ENCODE measurements around the gene ZBTB7C.

Gene ZBTB7C

DNA sequence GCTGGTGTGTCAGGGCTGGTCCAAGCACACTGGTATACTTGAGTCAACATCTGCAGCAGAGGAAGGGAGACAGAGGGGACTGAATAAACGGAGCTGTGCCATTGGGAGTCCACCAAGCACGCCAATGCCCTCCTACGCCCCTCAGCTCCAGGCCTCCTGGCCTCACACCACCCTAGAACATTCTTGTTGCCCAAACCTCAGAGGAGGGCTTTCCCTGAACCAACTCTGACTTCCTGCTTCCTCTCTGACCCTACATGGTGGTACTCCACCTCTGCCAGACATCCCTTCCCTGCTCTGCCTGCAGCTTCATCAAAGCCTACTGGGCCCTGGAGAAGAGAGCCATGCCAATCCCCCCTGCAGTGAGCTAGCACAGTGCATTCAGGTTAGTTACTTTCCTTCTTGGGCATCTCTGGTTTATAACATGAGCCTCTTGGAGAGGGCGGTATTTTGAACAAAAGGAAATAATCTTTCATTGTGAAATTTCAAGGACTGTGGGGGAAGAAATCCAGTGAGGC is 54.4 kb downstream of the ZBTB7C start:
- DNase-seq (ENCODE audit: low read depth, low spot score): no peak

- DNase-seq (ENCODE audit: low read depth, low spot score): no peak
Measured at GRCh38 chr18:48352051-48352755, 57.0 kb downstream of the ZBTB7C start.

- no peak for DNase-seq (ENCODE audit: low read depth, low spot score)
Measured at GRCh38 chr18:48351216-48352050, 57.8 kb downstream of the ZBTB7C start.

- no peak for DNase-seq (ENCODE audit: low read depth, low spot score)
Measured at GRCh38 chr18:48348739-48349138, 60.4 kb downstream of the ZBTB7C start.

DNA sequence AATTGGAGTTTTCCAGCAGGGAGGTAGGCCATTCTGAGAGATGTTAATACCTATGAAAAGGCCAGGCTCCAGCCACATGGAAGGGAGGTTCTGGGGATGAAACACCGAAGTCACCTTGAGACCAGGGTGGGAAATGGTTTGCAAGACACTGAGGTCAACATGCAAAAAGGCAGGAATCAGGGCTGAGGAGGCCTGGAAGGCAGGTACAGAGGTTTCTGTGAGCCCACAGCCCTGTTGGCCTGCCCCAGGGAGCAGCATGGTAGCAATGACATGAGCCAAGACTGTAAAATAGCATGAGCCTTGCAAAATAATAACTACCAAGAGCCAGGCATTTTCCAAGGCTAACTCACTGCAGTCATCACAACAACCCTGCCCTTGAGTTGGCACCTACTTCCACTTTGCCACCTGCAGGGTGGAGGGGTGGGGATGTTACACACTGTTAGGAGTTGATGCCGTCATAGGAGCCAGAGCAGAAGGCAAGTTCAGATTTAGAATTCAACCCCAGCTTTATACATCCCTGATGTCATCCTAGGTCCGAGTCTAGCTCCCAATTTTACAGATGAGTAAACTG is 61.3 kb downstream of the ZBTB7C start:
- no peak for DNase-seq (ENCODE audit: low read depth, low spot score)

- DNase-seq (ENCODE audit: low read depth, low spot score): no peak
Measured at GRCh38 chr18:48345596-48345995, 63.6 kb downstream of the ZBTB7C start.

DNA sequence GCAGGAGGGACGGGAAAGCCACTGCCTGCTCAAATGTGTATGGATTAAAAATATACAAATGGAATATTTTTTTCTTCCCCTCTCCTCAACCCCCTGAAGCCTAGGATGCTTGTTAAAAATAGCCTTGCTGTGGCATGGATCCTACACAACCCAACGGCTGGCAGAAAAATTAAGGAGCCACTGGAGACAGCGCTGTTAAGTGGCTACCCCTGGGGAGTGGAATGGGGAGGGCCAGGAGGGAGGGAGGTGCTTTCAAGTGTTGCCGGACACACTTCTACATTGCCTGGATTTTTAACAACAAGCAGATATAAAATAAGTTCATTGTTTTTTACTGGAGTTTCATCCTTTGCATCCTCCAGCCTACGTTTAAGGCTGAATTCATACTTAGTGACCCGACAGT is 66.6 kb downstream of the ZBTB7C start:
- DNase-seq (ENCODE audit: low read depth, low spot score): no peak

DNA sequence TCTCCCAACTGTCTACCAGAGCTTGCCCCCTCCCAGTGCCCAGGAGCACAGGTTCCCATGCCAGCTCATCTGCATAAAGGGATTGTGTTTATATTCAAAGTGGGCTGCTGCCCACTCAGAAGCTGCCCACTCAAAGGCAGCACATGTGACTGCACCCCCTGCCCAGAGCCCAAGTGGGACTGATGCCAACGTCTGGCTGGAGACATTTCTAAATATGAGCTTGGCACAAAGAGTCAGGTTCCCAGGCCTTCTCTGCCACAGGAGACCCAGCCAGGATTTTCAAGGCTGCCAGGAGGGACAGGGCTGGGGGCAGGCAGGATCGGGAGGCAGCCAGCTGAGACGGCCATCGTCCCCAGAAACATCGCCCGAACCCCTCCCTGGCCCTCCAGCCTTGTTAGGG is 67.1 kb downstream of the ZBTB7C start:
- no peak for DNase-seq (ENCODE audit: low read depth, low spot score)

DNA sequence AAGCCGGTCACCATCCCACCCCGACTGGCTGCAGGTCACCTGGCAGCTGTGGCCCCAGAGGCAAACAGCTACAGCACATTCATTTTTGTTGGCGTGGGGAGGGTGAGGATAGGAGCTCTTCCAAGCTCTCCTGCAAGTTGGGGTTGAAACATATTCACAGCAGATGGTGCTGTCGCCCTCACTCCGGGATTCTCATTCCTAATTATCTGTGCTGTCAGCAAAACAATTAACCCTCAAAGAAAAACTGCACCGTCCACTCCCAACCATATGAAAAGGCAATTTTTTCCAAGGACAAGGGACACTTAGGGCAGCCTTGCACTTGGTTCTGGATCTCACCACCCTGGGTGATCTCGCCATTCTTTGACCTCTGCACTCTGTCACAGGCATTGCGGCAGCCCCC is 68.6 kb downstream of the ZBTB7C start:
- no peak for DNase-seq (ENCODE audit: low read depth, low spot score)

GRCh38 chr18:48339692-48340091 is 69.5 kb downstream of the ZBTB7C start:
- no peak for DNase-seq (ENCODE audit: low read depth, low spot score)

DNA sequence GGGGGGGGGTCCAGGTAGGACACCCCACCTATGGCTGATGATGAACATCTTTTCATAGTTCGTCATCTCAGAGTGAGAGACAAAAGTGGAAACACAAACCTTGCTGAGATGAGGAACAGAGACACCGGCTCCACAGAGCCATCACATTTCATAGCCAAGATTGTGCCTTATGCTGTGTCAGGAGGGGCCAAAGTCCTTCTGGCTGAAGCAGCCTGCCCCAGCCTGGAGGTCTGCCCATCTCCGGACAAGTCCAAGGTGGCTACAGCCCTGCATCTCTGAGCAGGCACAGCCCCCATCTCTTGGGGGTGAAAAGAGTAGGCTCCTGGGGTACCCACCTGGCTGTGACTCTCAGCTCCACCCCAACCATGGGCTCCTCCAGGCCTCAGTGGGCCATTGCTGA is 70.3 kb downstream of the ZBTB7C start:
- DNase-seq (ENCODE audit: low read depth, low spot score): no peak

DNA sequence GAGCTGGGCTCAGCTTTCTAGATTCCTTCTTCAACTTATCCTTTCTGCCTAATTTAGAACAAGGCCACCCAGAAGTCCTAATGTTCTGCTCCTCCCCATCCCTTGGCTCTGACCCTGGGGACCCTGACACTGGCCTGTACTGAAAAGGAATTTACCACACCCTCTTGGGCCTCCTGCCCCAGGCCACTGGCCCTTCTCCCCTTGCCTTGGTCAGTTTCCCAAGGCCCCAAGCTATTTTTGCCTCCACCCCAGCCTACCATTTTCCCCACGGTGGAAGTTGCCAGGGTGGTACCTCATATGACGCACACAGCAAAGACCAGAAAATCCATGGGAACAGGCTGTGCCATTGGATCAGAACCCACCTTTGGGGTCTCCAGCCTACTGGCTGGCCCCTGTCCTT is 72.1 kb downstream of the ZBTB7C start:
- DNase-seq (ENCODE audit: low read depth, low spot score): no peak

- no peak for DNase-seq (ENCODE audit: low read depth, low spot score)
Measured at GRCh38 chr18:48336332-48336731, 72.9 kb downstream of the ZBTB7C start.

DNA sequence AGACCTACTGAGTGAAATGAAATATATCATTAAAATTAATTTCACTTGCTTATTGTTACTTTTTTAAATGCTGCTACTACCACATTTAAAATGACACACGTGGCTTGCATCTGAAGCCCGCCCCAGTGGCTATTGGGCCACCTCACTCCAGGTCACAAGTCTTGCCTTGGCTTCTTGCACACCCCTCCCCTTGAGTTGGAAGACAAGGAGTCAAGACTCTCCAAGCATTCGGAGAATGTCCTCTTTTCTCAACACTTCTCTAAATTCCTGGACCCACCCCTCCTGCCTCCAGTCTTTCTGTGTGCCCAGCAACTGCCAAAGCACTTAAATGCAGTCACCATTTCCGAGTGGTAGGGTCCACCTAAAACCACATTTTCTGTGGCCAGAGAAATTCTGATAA is 73.4 kb downstream of the ZBTB7C start:
- no peak for DNase-seq (ENCODE audit: low read depth, low spot score)

DNA sequence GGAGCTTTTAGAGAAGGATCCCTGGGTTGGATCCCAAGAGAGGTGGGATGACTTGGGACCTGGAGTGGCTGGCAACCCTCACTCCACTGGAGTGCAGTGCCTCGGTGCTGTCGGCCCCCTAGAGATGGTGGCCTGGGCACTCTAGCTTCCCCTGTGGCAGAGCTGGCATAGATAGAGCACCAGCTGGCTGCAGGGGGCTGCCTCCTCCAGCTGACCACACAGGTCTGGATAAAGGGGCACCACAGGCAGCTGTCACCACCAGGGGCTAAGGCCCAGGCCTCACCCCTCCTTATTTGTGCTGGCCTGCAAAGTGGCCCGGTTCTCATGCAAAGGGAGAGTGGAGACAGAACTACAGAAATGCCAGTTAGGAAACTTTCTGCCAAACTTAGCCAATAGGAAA is 74.3 kb downstream of the ZBTB7C start:
- DNase-seq (ENCODE audit: low read depth, low spot score): no peak

GRCh38 chr18:48333563-48333962 is 75.6 kb downstream of the ZBTB7C start:
- no peak for DNase-seq (ENCODE audit: low read depth, low spot score)

DNA sequence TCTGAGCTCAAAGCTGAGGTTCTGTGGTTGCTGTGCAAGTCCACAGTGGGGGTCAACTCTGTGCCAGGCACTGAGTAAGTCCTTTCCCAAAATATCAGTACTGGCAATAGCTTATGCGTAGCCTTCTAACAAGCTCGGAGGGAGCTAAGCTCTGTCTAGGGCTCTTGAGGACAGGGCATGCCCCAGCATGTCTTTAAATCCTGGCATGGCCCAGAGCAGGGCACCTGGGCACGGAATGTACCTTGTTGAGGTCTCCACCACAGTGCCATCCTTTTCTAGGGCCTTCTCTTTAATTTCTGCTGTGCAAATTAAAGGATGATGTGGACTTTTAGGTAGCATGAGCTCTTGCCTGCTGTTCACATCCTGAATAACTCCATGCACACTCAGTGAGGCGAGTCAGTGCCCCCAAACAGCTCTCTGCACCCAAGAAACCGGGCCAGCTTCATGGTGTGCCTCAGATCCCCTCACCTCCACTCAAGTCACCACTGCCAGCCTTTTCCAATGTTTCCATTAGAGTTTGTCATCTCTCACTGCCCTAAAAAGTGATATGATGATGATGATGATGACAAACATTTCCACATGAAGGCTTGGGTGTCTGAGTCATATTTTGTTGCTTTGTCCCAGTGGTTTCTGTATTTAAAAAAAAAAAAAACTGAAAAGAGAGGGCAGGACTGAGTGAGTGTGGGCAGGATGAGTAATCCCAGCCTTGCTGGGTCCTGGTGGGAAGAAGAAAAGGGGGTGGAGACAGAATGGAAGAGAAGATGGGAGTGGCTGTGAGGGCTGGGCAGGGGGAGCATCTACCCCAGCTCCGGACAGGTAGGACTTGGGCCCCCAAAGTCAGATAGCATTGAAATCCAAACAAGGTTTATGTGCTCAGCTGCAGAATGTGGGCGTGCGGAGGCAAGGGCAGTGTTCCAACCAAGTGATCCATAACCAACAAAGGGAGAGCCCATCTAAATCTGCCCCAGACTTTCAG is 78.9 kb downstream of the ZBTB7C start:
- DNase-seq (ENCODE audit: low read depth, low spot score): no peak

GRCh38 chr18:48328473-48329210 is 80.5 kb downstream of the ZBTB7C start:
- no peak for DNase-seq (ENCODE audit: low read depth, low spot score)

GRCh38 chr18:48326901-48327675 is 82.1 kb downstream of the ZBTB7C start:
- no peak for DNase-seq (ENCODE audit: low read depth, low spot score)

- no peak for DNase-seq (ENCODE audit: low read depth, low spot score)
Measured at GRCh38 chr18:48325115-48325665, 84.0 kb downstream of the ZBTB7C start.

All from activated CD4-positive, CD25-positive, alpha-beta regulatory T cell treated with anti-CD3 and anti-CD28 coated beads, Interleukin-2, amount 50 U/mL, for 16 hours (primary cell).